ENCODE data around the gene ABHD8.

ABHD8 gene, protein sequence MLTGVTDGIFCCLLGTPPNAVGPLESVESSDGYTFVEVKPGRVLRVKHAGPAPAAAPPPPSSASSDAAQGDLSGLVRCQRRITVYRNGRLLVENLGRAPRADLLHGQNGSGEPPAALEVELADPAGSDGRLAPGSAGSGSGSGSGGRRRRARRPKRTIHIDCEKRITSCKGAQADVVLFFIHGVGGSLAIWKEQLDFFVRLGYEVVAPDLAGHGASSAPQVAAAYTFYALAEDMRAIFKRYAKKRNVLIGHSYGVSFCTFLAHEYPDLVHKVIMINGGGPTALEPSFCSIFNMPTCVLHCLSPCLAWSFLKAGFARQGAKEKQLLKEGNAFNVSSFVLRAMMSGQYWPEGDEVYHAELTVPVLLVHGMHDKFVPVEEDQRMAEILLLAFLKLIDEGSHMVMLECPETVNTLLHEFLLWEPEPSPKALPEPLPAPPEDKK

DNA sequence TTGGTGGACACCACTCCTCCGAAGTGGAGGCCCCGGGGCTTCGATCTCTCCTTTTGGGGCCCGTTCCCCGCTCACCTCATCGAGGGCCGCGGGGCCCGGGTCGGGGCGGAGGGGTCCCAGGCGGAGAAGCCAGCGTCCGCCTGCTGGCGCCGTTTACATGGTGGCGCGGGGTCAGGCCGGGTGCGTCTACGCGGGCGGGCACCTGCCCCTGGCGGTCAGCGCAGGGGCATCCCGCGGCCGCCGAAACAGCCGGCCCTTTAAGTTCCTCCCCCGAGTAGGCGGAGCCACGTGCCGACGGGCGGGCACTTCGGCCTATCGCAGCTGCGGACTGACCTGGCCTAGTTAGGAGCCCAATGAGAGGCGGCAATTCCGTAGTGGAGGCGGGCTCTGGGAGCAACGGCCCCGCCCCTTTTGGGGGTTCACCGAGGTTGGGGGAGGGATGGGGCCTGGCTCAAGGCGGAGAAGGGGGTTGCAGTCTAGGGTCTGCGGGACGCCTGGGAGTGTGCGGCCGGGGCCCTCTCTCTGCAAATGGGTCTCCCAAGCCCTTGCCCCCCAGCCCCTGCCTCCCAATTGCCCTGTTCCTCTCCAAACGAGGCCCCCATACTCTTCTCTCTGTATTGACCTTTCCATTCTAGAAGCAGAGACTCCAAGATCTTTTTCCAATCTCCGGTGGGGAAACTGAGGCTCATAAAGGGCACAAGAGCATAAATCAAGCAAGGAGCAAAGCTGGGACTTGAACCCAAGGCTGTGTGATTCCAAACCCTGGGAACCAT lies at the start of gene ABHD8:
Gene ABHD8, minus strand, starts transcription at position 259 of the 773 bp plus-strand sequence. CDS start 1,809 bp downstream, outside the sequence.
- peak; percentile 87 for DNase-seq (ENCODE audit: low read depth)

DNA sequence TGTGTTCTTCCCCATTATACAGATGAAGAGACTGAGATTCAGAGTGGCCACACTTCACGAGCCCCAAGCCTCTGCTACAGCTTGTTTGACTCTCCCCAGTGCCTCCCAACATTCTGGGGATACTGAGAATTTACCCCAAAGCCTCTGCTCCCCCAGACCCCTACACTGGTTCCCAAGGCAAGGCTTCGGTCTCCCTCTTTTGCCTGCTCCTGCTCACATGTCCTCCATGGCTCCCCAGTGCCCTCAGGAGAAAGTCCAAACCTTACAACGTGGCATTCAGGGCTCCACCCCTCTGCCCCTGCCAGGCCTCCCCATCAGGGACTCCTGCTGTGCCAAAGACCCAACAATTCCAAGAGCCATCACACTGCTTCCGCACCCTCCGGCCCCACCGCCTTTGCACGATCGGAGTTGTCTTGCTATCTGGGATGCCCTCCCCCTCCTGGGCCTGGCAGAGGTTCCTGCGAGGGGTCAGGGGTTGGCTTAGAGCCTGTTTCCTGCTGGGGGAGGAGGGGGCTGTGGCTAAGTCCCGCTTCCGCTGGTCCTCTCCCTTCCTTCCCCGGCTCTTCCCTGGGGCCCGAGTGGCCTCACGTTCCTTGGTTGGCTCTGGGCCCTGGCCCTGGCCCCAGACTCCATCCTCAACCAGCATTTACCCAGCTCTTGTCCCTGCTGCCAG lies 49.5 kb upstream of the ABHD8 start:
- no peak for DNase-seq (ENCODE audit: low read depth)

DNA sequence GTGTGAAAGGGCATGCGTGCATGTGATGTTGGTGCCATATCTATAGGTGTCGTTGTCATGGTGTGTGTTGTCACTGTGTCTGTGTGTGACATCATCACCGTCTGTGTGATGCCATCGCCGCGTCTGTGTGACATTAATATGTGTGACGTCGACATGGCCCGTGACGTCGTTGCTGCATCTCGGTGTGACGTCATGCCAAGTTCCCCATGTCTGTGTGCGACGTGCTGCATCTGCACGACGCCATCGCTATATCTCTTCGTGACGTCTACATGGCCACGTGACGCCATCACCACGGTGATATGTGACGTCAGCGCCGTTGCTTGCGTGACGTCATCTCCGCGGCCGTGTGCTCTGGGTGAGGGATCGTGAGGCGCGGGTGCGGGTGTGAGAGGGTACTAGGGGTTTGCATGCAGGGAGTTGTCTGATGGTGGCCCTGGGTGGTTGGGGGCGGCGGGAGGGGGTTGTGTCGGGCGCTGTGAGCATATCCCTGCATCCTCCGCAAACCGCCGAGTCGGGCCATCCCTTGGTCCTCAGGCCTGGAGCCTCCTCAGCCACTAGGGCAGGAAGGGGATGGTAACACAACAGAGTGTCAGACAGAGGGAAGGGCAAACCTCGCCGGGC lies 48.7 kb upstream of the ABHD8 start:
- no peak for DNase-seq (ENCODE audit: low read depth)

DNA sequence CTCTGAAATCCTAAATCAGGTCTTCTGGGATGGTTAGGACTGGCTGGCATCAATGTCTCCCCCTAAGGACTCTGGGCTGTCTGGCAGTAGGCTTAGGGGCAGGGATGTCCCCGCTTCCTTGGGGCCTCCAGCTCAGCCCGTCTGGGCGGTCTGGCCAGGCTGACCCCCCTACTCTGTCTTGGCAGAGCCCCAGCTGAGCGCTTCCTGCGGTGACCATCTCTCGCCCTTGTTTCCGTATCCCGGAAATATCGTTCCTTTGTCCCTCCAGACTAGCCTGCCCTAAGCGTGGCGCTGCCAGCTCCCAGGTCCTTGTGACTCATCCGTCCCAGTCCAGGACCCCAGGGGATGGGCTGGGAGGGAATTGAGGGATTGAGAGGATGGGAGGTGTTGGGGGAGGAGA lies 45.5 kb upstream of the ABHD8 start:
- DNase-seq (ENCODE audit: low read depth) = no peak

DNA sequence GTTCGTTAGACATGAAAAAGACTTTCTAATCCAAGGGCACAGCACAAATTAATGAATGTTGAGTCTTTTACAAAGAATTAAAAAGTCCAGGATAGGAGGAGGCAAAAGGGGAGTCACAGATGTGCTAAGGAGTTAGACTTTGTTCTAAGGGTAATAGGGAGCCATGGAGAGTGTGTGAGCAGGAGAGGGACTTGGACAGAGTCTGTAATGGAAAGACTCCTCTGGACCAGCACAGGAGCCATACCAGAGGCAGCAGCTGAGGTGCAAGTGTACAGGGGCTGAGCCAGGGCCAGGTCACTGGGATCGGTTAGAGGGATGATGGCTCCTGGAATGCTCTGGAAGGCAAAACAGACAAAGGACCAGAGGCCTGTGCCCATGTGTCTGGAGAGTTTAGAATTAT lies 44.7 kb upstream of the ABHD8 start:
- DNase-seq (ENCODE audit: low read depth) = no peak

DNA sequence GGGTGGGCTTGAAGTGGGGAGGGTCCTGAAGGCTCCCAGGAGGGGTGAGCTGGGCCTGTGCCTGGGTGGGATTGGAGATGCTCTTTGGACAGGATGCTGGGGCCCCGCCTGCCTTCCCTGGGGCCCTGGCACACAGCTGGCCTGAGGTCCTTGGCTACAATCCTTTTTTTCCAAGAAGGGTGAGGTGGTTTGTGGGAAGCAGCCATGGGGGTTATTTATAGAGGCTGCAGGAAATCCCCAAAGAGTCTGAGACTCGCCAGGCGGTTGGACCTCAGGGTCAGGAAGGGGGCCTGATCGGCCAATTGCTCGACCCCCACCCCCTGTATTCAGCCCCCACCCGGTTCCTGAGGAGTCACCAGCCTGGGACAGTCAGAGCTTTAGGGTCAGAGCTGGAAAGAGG lies 44.1 kb upstream of the ABHD8 start:
- DNase-seq (ENCODE audit: low read depth) = no peak

DNA sequence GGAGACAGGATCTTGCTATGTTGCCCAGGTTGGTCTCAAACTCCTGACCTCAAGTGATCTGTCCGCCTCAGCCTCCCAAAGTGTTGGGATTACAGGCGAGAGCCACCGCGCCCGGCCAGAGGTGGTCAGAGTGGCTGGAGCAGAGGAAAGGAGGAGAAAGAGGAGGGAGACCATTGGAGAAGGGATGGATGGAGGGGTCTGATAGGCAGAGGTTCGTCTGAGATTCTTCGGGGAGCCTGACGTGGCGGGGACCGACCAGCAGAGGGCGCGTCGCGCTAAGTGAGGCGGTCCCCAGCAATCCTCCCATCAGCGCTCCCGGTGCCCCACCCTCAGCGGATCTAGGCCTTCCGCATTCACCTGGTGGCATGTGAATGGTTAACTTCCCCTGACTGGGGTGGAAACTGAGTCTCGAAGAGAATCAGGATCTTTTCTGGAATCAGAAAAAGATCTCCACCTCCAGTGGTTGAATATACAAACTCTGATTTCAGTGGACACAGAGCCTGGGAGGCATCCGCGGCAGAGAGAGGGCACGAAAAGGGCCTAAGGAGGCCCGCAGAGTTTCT lies 43.0 kb upstream of the ABHD8 start:
- peak; percentile 69 for DNase-seq (ENCODE audit: low read depth)

DNA sequence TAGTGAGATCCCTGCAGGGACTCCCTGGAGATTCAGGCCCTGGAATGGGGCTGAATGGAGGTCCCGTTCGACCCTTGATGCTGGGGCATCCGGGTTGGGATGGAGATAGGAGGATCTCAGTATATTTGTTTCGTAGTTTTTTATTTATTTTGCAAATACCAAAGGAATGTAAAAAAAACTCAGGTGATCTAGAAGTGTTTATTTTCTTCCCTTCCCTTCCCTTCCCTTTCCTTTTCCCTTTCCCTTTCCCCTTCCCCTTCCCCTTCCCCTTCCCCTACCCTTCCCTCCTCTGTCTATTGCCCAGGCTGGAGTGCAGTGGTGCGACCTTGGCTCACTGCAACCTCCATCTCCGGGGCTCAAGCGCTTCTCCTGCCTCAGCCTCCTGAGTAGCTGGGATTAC lies 38.6 kb upstream of the ABHD8 start:
- no peak for DNase-seq (ENCODE audit: low read depth)

DNA sequence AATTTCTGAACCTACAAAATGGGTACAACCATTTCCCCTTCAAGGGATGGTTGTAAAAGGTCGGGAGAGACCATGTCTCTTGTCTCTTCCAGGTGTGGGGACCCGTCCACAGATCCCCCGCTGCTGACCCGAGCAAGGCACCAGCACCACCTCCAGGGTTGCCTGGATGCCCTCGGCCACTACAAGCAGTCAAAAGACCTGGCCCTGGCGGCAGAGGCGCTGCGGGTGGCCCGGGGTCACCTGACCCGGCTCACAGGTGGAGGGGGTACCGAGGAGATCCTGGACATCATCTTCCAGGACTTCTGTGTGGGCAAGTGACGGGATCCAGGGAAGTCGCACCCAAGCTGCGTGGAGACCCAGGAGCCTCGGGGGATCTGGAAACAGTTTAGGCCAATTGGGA lies 38.2 kb upstream of the ABHD8 start:
- no peak for DNase-seq (ENCODE audit: low read depth)

DNA sequence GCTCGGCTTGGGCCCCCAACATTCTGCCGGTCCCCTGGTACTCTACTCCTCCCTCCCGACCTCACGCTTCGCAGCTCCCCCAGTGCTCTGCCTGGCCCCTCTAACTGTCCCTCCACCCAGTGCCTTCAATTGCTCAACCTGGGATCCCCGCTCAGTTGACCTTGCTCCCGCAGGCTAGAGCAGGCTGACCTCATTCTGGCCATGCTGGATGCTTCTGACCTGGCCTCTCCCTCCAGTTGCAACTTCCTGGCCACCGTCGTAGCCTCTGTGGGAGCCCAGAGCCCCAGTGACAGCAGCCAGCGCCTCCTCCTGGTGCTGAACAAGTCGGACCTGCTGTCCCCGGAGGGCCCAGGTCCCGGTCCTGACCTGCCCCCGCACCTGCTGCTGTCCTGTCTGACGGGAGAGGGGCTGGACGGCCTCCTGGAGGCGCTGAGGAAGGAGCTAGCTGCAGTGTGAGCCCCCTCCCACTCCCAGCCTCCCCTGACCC lies 37.7 kb upstream of the ABHD8 start:
- no peak for DNase-seq (ENCODE audit: low read depth)

DNA sequence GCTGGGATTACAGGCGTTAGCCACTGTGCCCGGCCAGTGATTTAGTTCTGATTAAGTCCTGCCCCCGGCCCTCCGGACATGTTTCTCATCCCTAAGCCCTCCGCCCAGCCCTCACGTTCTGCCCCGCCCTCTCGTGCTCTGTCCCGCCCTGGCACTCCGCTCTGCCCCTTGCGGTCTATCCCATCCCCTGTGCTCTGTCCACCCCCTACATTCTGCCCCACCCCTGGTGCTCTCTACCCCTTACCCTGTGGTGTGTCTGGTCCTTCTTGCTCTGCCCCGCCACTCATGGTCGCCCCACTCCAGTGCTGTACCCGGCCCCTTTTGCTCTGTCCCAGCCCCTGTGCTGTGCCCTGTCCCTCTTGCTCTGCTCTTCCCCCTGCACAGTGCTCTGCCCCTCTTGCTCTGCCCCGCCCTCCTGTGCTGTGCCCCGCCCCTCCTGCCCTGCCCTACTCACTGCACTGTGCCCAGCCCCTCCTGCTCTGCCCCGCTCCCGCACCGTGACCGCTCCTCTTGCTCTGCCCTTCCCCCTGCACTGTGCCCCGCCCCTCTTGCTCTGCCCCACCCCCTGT lies 37.2 kb upstream of the ABHD8 start:
- DNase-seq (ENCODE audit: low read depth) = no peak

DNA sequence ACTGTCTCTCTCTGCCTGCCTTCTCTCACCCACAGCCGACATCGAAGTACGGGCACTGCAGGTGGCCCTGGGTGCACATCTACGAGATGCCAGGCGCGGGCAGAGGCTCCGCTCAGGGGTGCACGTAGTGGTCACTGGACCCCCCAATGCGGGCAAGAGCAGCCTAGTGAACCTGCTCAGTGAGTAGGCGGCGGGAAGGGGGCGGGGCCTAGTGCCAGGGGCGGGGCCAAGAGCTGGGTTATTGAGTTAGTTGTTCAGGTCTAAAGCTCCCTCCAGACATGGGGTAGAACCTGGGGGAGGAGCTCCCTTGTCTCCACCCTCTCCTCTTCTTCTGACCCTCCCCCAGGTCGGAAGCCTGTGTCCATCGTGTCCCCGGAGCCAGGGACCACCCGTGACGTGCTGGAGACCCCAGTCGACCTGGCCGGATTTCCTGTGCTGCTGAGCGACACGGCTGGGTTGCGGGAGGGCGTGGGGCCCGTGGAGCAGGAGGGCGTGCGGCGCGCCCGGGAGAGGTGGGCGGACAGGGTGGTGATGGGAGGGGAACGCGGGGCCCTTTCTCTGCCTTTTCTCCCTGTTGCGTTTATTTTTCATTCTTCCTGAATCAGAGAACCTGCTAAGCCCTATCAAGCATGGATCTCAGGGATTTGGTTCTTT lies 36.0 kb upstream of the ABHD8 start:
- DNase-seq (ENCODE audit: low read depth) = no peak

DNA sequence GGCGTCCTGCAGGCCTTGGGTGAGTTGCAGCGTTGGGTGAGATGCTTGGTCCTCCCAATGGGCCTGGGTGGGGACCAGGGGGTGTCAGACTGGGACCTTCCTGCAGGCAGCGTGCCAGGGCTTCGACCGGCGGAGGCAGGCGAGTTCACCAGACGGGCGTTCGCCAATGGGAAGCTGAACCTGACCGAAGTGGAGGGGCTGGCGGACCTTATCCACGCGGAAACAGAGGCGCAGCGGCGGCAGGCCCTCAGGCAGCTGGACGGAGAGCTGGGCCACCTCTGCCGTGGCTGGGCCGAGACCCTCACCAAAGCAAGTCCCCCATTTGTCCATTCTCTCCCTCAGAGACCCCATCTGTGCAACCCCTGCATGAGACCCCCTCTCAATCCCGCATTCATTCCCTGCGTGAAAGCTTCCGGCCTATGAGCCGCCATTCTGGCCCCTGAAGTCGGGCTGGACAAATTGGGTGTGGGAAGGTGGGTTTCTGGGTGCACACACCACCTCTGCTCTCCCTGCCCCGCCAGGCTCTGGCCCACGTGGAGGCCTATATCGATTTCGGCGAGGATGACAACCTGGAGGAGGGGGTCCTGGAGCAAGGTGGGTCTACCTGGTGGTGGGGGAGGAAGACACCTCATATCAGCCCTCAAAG lies 35.3 kb upstream of the ABHD8 start:
- DNase-seq (ENCODE audit: low read depth) = no peak

DNA sequence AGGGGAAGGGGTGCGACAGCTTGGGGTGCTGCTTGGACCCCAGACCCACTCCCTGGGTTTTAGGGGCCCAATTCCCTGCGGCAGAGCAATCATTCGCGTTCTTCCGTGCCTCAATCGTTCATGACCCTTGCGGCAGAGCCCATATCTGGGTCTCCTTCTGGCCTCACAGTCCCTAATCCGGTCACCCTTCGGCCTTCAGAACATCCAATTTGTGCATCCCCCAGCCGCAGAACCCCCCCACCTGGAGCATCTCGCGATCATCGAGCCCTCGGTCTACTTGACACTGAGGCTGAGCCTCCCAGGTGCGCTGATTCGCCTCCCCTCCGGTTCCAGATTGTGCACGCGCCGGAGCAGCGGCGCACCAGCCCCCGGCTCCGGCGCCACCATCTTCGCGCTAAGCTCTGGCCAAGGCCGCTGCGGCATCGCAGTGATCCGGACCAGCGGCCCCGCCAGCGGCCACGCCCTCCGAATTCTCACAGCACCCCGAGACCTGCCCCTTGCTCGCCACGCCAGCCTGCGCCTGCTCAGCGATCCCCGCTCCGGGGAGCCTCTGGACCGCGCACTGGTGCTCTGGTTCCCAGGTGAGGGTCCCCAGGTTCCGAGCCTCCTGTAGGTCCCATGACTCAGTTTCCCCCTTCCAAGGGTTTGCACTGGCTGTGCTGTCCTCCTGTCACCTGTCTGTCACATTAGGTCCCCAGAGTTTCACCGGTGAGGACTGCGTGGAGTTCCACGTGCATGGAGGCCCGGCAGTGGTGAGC lies 34.6 kb upstream of the ABHD8 start:
- DNase-seq (ENCODE audit: low read depth) = no peak

DNA sequence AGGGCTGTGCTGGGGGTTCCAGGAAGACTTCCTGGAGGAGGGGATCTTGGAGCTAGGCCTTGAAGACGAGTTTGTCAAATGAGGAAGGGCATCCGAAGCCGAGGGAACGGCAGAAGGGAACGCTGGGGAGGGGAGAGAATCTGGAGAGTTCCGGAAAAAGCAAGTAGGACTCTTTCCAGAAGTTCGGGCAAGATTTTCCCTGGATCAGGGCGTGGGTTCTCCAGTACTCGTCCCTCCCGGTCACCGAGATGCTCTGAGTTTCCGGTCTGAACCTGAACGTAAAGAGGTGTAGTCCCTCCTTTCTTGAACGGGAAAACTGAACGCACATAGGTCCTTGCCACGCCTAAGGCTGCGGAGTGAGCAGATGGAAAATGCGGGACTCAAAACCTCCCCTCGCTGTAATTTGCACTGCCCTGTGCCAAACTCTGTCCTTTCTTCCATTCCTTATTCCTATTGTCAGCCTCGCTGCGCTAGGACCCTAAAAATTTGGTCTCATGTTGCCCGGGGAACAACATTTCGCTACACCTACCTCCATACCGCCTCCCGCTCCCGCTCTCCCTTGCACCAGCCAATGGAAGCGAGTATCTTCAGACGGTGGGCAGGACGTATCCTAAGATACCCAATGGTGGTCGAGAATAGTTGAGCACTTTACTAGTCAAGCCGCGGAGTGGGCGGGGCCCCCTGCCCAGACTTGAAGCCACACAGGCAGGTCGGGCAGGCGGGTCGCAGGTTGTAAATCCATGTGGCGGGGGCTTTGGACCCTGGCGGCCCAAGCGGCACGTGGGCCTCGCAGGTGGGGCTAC lies 33.8 kb upstream of the ABHD8 start, which contains the start of gene GTPBP3:
Gene GTPBP3, plus strand, starts transcription at position 682 of the 803 bp plus-strand sequence. Its CDS starts 59 bp downstream, at position 741.
- peak; percentile 95 for DNase-seq (ENCODE audit: low read depth)

DNA sequence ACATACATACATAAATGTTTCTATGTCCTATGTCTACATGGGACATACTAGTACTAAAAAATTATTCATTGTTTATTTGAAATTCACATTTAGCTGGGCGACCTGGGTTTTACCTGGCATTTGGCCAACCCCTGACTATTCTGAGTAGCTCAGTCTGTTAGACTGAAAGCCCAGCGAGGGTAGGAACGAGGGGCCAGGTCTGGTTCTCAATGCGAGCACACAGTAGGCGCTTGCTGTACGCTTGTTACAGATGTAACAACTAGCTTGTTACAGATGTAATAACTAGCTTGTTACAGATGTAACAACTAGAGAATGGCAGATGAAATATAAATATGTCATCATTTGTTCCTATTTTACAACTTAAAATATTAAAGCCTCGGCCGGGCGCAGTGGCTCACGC lies 32.4 kb upstream of the ABHD8 start:
- DNase-seq (ENCODE audit: low read depth) = no peak

DNA sequence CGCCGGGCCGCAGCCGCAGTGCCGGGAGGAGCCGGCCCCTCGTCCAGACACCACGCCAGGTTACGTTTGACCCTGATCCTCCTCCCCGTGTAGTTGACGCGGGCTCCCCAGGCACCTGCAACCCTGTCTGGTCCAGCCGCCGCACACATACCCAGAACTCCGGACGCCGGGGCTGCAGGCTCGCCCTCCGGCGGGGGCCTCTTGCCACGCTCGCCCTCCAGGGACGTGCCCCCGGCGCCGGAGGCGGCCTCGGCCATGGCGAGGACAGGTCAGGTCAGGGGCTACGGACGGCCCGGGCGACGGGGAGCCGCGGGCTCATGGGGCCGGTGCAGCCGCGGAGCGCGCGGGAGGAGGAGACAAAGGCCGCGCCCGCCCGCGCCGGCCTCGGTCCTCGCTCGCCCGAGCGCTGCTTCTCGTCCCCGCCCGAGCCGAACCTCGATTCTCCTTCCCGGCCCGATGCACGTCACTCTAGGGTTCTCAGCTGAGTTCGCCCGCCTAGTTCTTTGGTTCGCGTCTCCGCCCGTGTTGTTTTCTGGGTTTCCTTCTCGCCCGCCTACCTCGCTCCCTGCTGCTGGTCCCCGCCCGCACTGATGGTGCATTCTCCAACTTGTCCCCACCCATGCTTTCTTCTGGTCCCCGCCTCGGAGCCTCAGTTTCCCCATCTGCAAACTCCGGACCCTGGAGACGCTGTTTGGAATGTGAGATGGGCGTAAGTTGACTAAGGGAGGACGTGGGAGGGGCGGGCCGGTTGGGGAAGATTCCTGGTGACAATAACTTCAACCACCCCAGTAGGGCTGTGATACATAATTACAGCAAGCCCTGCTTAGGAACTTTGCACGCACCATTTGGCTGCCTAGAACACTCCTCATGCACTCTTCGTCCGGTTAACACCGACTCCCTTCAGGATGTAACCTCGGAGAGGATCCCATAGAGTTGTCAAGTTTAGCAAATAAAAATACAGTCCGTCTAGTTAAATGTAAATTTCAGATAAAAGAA lies 31.5 kb upstream of the ABHD8 start, which contains the start of gene ANO8:
Gene ANO8, minus strand, starts transcription at position 442 of the 996 bp plus-strand sequence. Its CDS starts 185 bp downstream, at position 257.
- DNase-seq (ENCODE audit: low read depth) = peak; percentile 94

Data from activated T-cell treated with anti-CD3 and anti-CD28 coated beads for 24 hours (primary cell).